ENCODE results near the gene RNF141. TPM values are rescaled to one million over a fixed set of nuclear protein-coding genes. Genes with fewer than 3 reads are reported as not detected.
A peak's percentile ranks its signal among the peaks of the same experiment; 100 is the strongest.

The RNF141 gene
- total RNA-seq, 1 donor from 2014 or later, result 36.9 TPM

GRCh38 chr11:10534316-10534715 is 6.7 kb downstream of the RNF141 start:
- no peaks in the 10 kb centered on the region for H3K27me3 Mint-ChIP-seq
- no peak for TF ChIP-seq CTCF (IDR thresholded peaks at IDR 0.05)
- H3K36me3 Mint-ChIP-seq (ENCODE audit: low read depth), result peaks cover 41% of the 10 kb centered on the region
- H3K27ac Mint-ChIP-seq, result peak overlapping the region; percentile 5
- ChIA-PET POLR2A (interaction anchor here (0.7 to 2.8 kb wide), 4 partner anchors 21 to 1074 kb away, joined by 4 to 10 read pairs (median 4); partner anchors contain the start of gene AMPD3), CTCF (interaction anchor here (1.3 to 2.3 kb wide), 2 partner anchors 21 to 121 kb away, joined by 5 to 12 read pairs; no protein-coding TSS in a partner anchor)
- ATAC-seq (ENCODE audit: low read depth) (peak; percentile 5), DNase-seq (no peak)
- H3K9me3 Mint-ChIP-seq, result no peaks in the 10 kb centered on the region
- intact Hi-C loops (cut with micrococcal nuclease), result no loop called here
- no peak overlapping the region for H3K4me3 Mint-ChIP-seq
- H3K4me1 Mint-ChIP-seq, result peaks cover 52% of the 10 kb centered on the region

GRCh38 chr11:10533323-10533722 is 7.7 kb downstream of the RNF141 start:
- Mint-ChIP-seq H3K27ac (no peak overlapping the region), H3K36me3 (ENCODE audit: low read depth) (peaks cover 50% of the 10 kb centered on the region), H3K4me1 (peaks cover 44% of the 10 kb centered on the region), H3K9me3 (no peaks in the 10 kb centered on the region), H3K27me3 (no peaks in the 10 kb centered on the region), H3K4me3 (no peak overlapping the region)
- intact Hi-C loops (cut with micrococcal nuclease), result no loop called here
- DNase-seq (no peak), ATAC-seq (ENCODE audit: low read depth) (no peak)
- ChIA-PET POLR2A (interaction anchor here (0.6 to 2.8 kb wide), 3 partner anchors 8 to 78 kb away, joined by 3 to 10 read pairs (median 8); partner anchors contain the start of genes AMPD3 and RNF141), CTCF (interaction anchor here (0.7 to 0.8 kb wide), 2 partner anchors 8 to 26 kb away, joined by 3 read pairs; no protein-coding TSS in a partner anchor)
- TF ChIP-seq CTCF (IDR thresholded peaks at IDR 0.05), result no peak

- no peak overlapping the region for H3K27ac Mint-ChIP-seq
Measured at GRCh38 chr11:10532526-10532925, 8.5 kb downstream of the RNF141 start.

DNA sequence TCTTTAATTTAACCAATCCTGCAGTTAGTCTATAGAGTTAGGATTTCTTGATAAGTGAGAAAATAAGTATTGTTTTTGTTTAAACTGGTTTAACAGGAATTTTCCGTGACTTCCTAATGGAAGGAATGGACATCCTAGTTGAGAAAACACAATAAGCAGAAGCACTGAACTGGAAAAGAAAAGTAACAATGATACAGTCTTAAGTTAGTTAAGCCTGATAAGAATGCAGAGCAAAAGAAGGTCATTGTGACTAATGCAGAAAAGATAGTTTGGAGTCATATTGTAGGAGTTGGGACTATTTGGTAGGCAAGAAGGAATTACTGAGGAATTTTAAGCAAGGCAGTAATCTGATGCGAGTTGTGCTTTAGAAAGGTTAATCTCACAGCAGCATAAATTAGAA is 11.7 kb downstream of the RNF141 start:
- CTCF ChIA-PET, result interaction anchor here (1.2 kb wide), 1 partner anchor 12 kb away, joined by 4 read pairs; the partner anchor contains the start of gene RNF141
- ATAC-seq (ENCODE audit: low read depth) (no peak), DNase-seq (no peak)
- H3K36me3 Mint-ChIP-seq (ENCODE audit: low read depth), result peaks cover 80% of the 10 kb centered on the region
- POLR2A ChIA-PET, result interaction anchor here (2.0 kb wide), 1 partner anchor 11 kb away, joined by 10 read pairs; the partner anchor contains the start of gene RNF141
- H3K9me3 Mint-ChIP-seq, result no peaks in the 10 kb centered on the region
- peaks cover 25% of the 10 kb centered on the region for H3K4me1 Mint-ChIP-seq
- H3K4me3 Mint-ChIP-seq, result no peak overlapping the region
- no peak overlapping the region for H3K27ac Mint-ChIP-seq
- intact Hi-C loops (cut with micrococcal nuclease), result loop anchor here (5.0 kb wide), 1 partner anchor 37 kb away; no protein-coding TSS in a partner anchor
- TF ChIP-seq CTCF (IDR thresholded peaks at IDR 0.05), result no peak
- H3K27me3 Mint-ChIP-seq, result no peaks in the 10 kb centered on the region

More at GRCh38 chr11:10532526-10532925, 8.5 kb downstream of the RNF141 start:
- H3K27me3 Mint-ChIP-seq, result no peaks in the 10 kb centered on the region
- peaks cover 39% of the 10 kb centered on the region for H3K4me1 Mint-ChIP-seq
- peaks cover 55% of the 10 kb centered on the region for H3K36me3 Mint-ChIP-seq (ENCODE audit: low read depth)
- H3K4me3 Mint-ChIP-seq, result no peak overlapping the region
- ChIA-PET POLR2A (interaction anchor here (0.8 to 2.8 kb wide), 3 partner anchors 9 to 77 kb away, joined by 7 to 10 read pairs (median 8); partner anchors contain the start of genes AMPD3 and RNF141), CTCF (interaction anchor here (0.8 to 2.1 kb wide), 2 partner anchors 8 to 121 kb away, joined by 3 to 11 read pairs; partner anchors contain the start of gene RNF141)
- no peaks in the 10 kb centered on the region for H3K9me3 Mint-ChIP-seq
- ATAC-seq (ENCODE audit: low read depth) (no peak), DNase-seq (no peak)
- intact Hi-C loops (cut with micrococcal nuclease), result no loop called here
- no peak for TF ChIP-seq CTCF (IDR thresholded peaks at IDR 0.05)

- no peak overlapping the region for H3K4me3 Mint-ChIP-seq
- no peaks in the 10 kb centered on the region for H3K27me3 Mint-ChIP-seq
- intact Hi-C loops (cut with micrococcal nuclease), result loop anchor here (5.0 kb wide), 1 partner anchor 36 kb away; no protein-coding TSS in a partner anchor
- ChIA-PET POLR2A (interaction anchor here (2.0 kb wide), 1 partner anchor 12 kb away, joined by 10 read pairs; the partner anchor contains the start of gene RNF141), CTCF (interaction anchor here (1.2 to 1.5 kb wide), 2 partner anchors 13 to 114 kb away, joined by 4 to 6 read pairs; partner anchors contain the start of gene RNF141)
- H3K36me3 Mint-ChIP-seq (ENCODE audit: low read depth), result peaks cover 81% of the 10 kb centered on the region
- DNase-seq (no peak), ATAC-seq (ENCODE audit: low read depth) (no peak)
- H3K4me1 Mint-ChIP-seq, result peaks cover 19% of the 10 kb centered on the region
- no peak overlapping the region for H3K27ac Mint-ChIP-seq
- TF ChIP-seq CTCF (IDR thresholded peaks at IDR 0.05), result no peak
- no peaks in the 10 kb centered on the region for H3K9me3 Mint-ChIP-seq
Measured at GRCh38 chr11:10528121-10528520, 12.9 kb downstream of the RNF141 start.
